WTC11 (cell line): ENCODE measurements around the gene LYPD6. TPM values are rescaled to one million over a fixed set of nuclear protein-coding genes. Genes with fewer than 3 reads are reported as not detected.

Source experiments
- ATAC-seq: fragments of 200-7000 bp; cut with Tn5 transposase; 2 replicates; pipeline ENCODE4 v1.10.0; 2021; ENCODE audit warnings: mild to moderate bottlenecking, moderate library complexity
- CTCF ChIA-PET: fragments of 300-600 bp; sonication (Branson Sonifier 250); formaldehyde crosslinking; loops from one replicate; lab custom pipeline; 2021; ENCODE audit warnings: antibody characterized with exemption; lab: Charles Lee
- POLR2A ChIA-PET: fragments of 350-600 bp; sonication (Branson Sonifier 250); formaldehyde crosslinking; loops from one replicate; lab custom pipeline; 2021; ENCODE audit warnings: antibody characterized with exemption; lab: Charles Lee
- DNase-seq: peaks from one replicate; pipeline ENCODE4 v3.0.0; 2021; ENCODE audit warnings: low spot score
- H3K27ac Mint-ChIP-seq: 2 replicates; pipeline ENCODE4 v1.8.0; 2021; ENCODE audit warnings: mixed read lengths
- H3K27me3 Mint-ChIP-seq: 2 replicates; pipeline ENCODE4 v1.8.0; 2021; ENCODE audit warnings: low read depth, mild to moderate bottlenecking, moderate library complexity, mixed read lengths
- H3K36me3 Mint-ChIP-seq: 2 replicates; pipeline ENCODE4 v1.8.0; 2021; ENCODE audit warnings: mixed read lengths
- H3K4me1 Mint-ChIP-seq: 2 replicates; pipeline ENCODE4 v1.8.0; 2022; ENCODE audit warnings: mixed read lengths
- H3K4me3 Mint-ChIP-seq: 2 replicates; pipeline ENCODE4 v1.8.0; 2021; ENCODE audit warnings: mild to moderate bottlenecking, moderate library complexity, mixed read lengths
- H3K9me3 Mint-ChIP-seq: 2 replicates; pipeline ENCODE4 v1.8.0; 2021; ENCODE audit warnings: mixed read lengths
- ETV6 ChIP-seq: sonication (generic); formaldehyde crosslinking; IDR thresholded peaks from 2 replicates; pipeline ENCODE4 v1.8.1; 2022; ENCODE audit warnings: mild to moderate bottlenecking, missing genetic modification reagents
- JUN ChIP-seq: sonication (generic); formaldehyde crosslinking; IDR thresholded peaks from 2 replicates; pipeline ENCODE4 v1.8.0; 2023; ENCODE audit warnings: mild to moderate bottlenecking, missing genetic modification reagents
- NR2C2 ChIP-seq: sonication (generic); formaldehyde crosslinking; IDR thresholded peaks from 2 replicates; pipeline ENCODE4 v1.8.0; 2022; ENCODE audit warnings: mild to moderate bottlenecking, missing genetic modification reagents
- PRRX2 ChIP-seq: fragments of 250-450 bp; sonication (Bioruptor Pico); IDR thresholded peaks from 2 replicates; pipeline ENCODE4 v1.8.0; 2021; ENCODE audit warnings: mild to moderate bottlenecking
- RELA ChIP-seq: sonication (generic); formaldehyde crosslinking; IDR thresholded peaks from 2 replicates; pipeline ENCODE4 v1.8.1; 2022; ENCODE audit warnings: missing genetic modification reagents, mild to moderate bottlenecking, borderline replicate concordance
- TCF7 ChIP-seq: sonication (generic); formaldehyde crosslinking; IDR thresholded peaks from 2 replicates; pipeline ENCODE4 v1.8.0; 2022; ENCODE audit warnings: mild to moderate bottlenecking, low read depth, missing genetic modification reagents, moderate library complexity
- TP53 ChIP-seq: sonication (generic); formaldehyde crosslinking; IDR thresholded peaks from 2 replicates; pipeline ENCODE4 v1.8.1; 2023; ENCODE audit warnings: mild to moderate bottlenecking, missing genetic modification reagents
- ZNF121 ChIP-seq: sonication (generic); formaldehyde crosslinking; IDR thresholded peaks from 2 replicates; pipeline ENCODE4 v1.8.0; 2023; ENCODE audit warnings: missing genetic modification reagents
- ZNF138 ChIP-seq: sonication (generic); formaldehyde crosslinking; conservative IDR thresholded peaks from 2 replicates; pipeline ENCODE4 v1.8.1; 2022; ENCODE audit warnings: mild to moderate bottlenecking, moderate library complexity, missing genetic modification reagents
- ZNF317 ChIP-seq: sonication (generic); formaldehyde crosslinking; IDR thresholded peaks from 2 replicates; pipeline ENCODE4 v1.8.1; 2023; ENCODE audit warnings: low read depth, mild to moderate bottlenecking, moderate library complexity, missing genetic modification reagents, borderline replicate concordance
- total RNA-seq: library from RNA; stranded (reverse); gene quantifications from 3 replicates; pipeline ENCODE4 v1.2.3, GENCODE V29; 2021
- TF ChIP-seq, protein P1 (sequence below): sonication (generic); formaldehyde crosslinking; conservative IDR thresholded peaks from 2 replicates; pipeline ENCODE4 v1.8.1; 2022; ENCODE audit warnings: mild to moderate bottlenecking, missing genetic modification reagents
- TF ChIP-seq, protein P2 (sequence below): sonication (generic); formaldehyde crosslinking; IDR thresholded peaks from 2 replicates; pipeline ENCODE4 v1.8.1; 2023; ENCODE audit warnings: mild to moderate bottlenecking, missing genetic modification reagents, borderline replicate concordance
- TF ChIP-seq, protein P3 (sequence below): fragments of 250-450 bp; sonication (Bioruptor Pico); IDR thresholded peaks from 2 replicates; pipeline ENCODE4 v1.8.0; 2021; ENCODE audit warnings: mild to moderate bottlenecking
- TF ChIP-seq, protein P4 (sequence below): sonication (generic); formaldehyde crosslinking; IDR thresholded peaks from 2 replicates; pipeline ENCODE4 v1.8.0; 2023; ENCODE audit warnings: missing genetic modification reagents, mild to moderate bottlenecking, borderline replicate concordance
- TF ChIP-seq, protein P5 (sequence below): fragments of 250-450 bp; sonication (Bioruptor Pico); IDR thresholded peaks from 2 replicates; pipeline ENCODE4 v2.1.2; 2022; ENCODE audit warnings: mild to moderate bottlenecking, moderate library complexity

The LYPD6 gene
- total RNA-seq, 1 experiment from 2014 or later = 4.8 TPM

DNA sequence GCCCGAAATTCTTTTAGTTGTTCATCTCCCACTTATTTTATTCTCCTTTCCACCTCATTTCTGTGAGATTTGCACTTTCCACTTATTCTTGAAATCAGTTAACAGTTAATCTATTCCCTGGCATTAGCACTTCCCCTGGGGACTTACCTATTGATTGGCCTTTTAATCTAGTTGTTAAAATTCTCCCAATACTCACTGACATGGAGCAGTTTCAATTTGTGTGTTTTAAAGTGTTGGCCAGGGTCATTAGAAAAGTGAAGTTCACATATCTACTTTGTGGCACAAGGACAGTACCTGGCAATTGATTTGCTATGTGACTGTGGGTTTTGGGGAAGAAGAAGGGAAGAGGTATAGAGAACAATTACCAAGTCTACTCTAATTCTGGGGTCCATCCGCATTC, 83.1 kb downstream of the LYPD6 start:
- no peak overlapping the region for H3K27ac Mint-ChIP-seq
- H3K36me3 Mint-ChIP-seq = no peaks in the 10 kb centered on the region
- POLR2A ChIA-PET = no interaction called here
- TF ChIP-seq, protein P1, sequence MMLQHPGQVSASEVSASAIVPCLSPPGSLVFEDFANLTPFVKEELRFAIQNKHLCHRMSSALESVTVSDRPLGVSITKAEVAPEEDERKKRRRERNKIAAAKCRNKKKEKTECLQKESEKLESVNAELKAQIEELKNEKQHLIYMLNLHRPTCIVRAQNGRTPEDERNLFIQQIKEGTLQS (CRISPR knock-in tag) = no peak
- TF ChIP-seq ZNF138 (CRISPR knock-in tag) (no peak), PRRX2 (CRISPR knock-in tag) (no peak), JUN (CRISPR knock-in tag) (no peak), ZNF317 (CRISPR knock-in tag) (no peak)
- TF ChIP-seq, protein P2, sequence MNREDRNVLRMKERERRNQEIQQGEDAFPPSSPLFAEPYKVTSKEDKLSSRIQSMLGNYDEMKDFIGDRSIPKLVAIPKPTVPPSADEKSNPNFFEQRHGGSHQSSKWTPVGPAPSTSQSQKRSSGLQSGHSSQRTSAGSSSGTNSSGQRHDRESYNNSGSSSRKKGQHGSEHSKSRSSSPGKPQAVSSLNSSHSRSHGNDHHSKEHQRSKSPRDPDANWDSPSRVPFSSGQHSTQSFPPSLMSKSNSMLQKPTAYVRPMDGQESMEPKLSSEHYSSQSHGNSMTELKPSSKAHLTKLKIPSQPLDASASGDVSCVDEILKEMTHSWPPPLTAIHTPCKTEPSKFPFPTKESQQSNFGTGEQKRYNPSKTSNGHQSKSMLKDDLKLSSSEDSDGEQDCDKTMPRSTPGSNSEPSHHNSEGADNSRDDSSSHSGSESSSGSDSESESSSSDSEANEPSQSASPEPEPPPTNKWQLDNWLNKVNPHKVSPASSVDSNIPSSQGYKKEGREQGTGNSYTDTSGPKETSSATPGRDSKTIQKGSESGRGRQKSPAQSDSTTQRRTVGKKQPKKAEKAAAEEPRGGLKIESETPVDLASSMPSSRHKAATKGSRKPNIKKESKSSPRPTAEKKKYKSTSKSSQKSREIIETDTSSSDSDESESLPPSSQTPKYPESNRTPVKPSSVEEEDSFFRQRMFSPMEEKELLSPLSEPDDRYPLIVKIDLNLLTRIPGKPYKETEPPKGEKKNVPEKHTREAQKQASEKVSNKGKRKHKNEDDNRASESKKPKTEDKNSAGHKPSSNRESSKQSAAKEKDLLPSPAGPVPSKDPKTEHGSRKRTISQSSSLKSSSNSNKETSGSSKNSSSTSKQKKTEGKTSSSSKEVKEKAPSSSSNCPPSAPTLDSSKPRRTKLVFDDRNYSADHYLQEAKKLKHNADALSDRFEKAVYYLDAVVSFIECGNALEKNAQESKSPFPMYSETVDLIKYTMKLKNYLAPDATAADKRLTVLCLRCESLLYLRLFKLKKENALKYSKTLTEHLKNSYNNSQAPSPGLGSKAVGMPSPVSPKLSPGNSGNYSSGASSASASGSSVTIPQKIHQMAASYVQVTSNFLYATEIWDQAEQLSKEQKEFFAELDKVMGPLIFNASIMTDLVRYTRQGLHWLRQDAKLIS (CRISPR knock-in tag) = no peak
- TF ChIP-seq, protein P3, sequence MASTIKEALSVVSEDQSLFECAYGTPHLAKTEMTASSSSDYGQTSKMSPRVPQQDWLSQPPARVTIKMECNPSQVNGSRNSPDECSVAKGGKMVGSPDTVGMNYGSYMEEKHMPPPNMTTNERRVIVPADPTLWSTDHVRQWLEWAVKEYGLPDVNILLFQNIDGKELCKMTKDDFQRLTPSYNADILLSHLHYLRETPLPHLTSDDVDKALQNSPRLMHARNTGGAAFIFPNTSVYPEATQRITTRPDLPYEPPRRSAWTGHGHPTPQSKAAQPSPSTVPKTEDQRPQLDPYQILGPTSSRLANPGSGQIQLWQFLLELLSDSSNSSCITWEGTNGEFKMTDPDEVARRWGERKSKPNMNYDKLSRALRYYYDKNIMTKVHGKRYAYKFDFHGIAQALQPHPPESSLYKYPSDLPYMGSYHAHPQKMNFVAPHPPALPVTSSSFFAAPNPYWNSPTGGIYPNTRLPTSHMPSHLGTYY = no peak
- TF ChIP-seq, all 79 proteins: peak for 0
- no peak overlapping the region for H3K4me3 Mint-ChIP-seq
- ATAC-seq = no peak
- H3K4me1 Mint-ChIP-seq = peaks cover 17% of the 10 kb centered on the region
- no peaks in the 10 kb centered on the region for H3K27me3 Mint-ChIP-seq
- no peak for DNase-seq
- peaks cover 7% of the 10 kb centered on the region; the same call in 1 of the 2 replicates for H3K9me3 Mint-ChIP-seq
- CTCF ChIA-PET = no interaction called here

DNA sequence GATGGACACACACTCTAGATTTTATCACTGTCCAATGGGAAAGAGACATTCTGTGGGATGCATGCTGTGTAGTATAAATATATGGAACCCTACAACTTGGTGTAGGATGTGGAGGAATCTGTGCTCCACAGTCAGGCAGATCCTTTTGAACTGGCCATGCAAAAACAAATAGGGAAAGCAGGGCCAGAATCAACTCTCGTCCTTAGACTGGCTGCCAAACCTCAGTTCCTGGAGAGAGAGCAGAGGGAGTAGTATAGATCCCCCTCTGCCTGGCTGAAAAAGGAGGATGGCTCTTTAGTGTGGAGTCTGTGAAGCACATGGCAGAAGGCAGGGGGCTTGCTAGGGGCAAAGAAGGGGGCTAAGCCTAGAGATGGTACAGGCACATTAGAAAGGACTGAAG, 84.7 kb downstream of the LYPD6 start:
- CTCF ChIA-PET = no interaction called here
- no peak for DNase-seq
- TF ChIP-seq TCF7 = no peak
- ATAC-seq = no peak
- no peaks in the 10 kb centered on the region for H3K9me3 Mint-ChIP-seq
- H3K27ac Mint-ChIP-seq = no peak overlapping the region
- H3K36me3 Mint-ChIP-seq = no peaks in the 10 kb centered on the region
- no peak overlapping the region for H3K4me3 Mint-ChIP-seq
- POLR2A ChIA-PET = no interaction called here
- H3K4me1 Mint-ChIP-seq = peaks cover 24% of the 10 kb centered on the region
- no peaks in the 10 kb centered on the region for H3K27me3 Mint-ChIP-seq

DNA sequence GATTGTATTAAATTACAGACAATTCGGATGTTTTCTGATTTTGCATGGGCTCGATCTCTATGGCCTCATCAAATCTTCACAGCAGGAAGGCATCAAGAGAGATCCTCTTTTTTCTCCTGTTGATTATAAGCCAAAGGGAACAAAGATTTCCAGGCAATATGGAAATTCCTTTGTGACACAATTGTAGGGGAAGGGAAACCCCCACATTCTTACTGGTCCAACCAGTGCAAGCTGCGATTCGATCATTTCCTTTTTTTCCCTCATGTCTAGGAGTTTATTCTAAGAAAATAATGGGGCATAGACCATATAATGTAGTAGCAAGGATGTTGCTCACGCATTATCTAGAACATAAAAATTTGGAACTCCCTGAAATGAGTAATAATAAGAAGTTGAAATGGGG, 87.7 kb downstream of the LYPD6 start:
- ChIA-PET POLR2A (no interaction called here), CTCF (no interaction called here)
- H3K9me3 Mint-ChIP-seq = no peaks in the 10 kb centered on the region
- DNase-seq = no peak
- no peak for ATAC-seq
- no peak overlapping the region for H3K27ac Mint-ChIP-seq
- no peaks in the 10 kb centered on the region for H3K36me3 Mint-ChIP-seq
- H3K4me1 Mint-ChIP-seq = peaks cover 29% of the 10 kb centered on the region
- no peaks in the 10 kb centered on the region for H3K27me3 Mint-ChIP-seq
- H3K4me3 Mint-ChIP-seq = no peak overlapping the region
- TF ChIP-seq, protein P4, sequence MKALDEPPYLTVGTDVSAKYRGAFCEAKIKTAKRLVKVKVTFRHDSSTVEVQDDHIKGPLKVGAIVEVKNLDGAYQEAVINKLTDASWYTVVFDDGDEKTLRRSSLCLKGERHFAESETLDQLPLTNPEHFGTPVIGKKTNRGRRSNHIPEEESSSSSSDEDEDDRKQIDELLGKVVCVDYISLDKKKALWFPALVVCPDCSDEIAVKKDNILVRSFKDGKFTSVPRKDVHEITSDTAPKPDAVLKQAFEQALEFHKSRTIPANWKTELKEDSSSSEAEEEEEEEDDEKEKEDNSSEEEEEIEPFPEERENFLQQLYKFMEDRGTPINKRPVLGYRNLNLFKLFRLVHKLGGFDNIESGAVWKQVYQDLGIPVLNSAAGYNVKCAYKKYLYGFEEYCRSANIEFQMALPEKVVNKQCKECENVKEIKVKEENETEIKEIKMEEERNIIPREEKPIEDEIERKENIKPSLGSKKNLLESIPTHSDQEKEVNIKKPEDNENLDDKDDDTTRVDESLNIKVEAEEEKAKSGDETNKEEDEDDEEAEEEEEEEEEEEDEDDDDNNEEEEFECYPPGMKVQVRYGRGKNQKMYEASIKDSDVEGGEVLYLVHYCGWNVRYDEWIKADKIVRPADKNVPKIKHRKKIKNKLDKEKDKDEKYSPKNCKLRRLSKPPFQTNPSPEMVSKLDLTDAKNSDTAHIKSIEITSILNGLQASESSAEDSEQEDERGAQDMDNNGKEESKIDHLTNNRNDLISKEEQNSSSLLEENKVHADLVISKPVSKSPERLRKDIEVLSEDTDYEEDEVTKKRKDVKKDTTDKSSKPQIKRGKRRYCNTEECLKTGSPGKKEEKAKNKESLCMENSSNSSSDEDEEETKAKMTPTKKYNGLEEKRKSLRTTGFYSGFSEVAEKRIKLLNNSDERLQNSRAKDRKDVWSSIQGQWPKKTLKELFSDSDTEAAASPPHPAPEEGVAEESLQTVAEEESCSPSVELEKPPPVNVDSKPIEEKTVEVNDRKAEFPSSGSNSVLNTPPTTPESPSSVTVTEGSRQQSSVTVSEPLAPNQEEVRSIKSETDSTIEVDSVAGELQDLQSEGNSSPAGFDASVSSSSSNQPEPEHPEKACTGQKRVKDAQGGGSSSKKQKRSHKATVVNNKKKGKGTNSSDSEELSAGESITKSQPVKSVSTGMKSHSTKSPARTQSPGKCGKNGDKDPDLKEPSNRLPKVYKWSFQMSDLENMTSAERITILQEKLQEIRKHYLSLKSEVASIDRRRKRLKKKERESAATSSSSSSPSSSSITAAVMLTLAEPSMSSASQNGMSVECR = no peak
- TF ChIP-seq PRRX2 (CRISPR knock-in tag) (no peak), RELA (no peak), ZNF121 (CRISPR knock-in tag) (no peak), NR2C2 (no peak), ETV6 (CRISPR knock-in tag) (no peak), TP53 (CRISPR knock-in tag) (no peak)
- TF ChIP-seq, protein P1 (CRISPR knock-in tag) = no peak
- TF ChIP-seq, protein P5, sequence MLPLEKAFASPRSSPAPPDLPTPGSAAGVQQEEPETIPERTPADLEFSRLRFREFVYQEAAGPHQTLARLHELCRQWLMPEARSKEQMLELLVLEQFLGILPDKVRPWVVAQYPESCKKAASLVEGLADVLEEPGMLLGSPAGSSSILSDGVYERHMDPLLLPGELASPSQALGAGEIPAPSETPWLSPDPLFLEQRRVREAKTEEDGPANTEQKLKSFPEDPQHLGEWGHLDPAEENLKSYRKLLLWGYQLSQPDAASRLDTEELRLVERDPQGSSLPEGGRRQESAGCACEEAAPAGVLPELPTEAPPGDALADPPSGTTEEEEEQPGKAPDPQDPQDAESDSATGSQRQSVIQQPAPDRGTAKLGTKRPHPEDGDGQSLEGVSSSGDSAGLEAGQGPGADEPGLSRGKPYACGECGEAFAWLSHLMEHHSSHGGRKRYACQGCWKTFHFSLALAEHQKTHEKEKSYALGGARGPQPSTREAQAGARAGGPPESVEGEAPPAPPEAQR (CRISPR knock-in tag) = no peak
- TF ChIP-seq, protein P2 (CRISPR knock-in tag) = no peak
